H1 (cell line): Measurements from ENCODE around the gene MLYCD. TPM values are rescaled to one million over a fixed set of nuclear protein-coding genes. Genes with fewer than 3 reads are reported as not detected.

Experiments
- CTCF ChIA-PET: fragments of 300-600 bp; sonication (Branson Sonifier 250); formaldehyde crosslinking; loops from one replicate; lab custom pipeline; 2021; ENCODE audit not compliant: partially characterized antibody; lab: Charles Lee
- POLR2A ChIA-PET: fragments of 300-600 bp; sonication (Branson Sonifier 250); formaldehyde crosslinking; loops from one replicate; lab custom pipeline; 2021; ENCODE audit warnings: inconsistent platforms; ENCODE audit not compliant: partially characterized antibody; lab: Charles Lee
- DNase-seq, 2 experiments: peaks; one replicate each; pipeline versions ENCODE4 v3.0.0 to v3.0.0-alpha.2; 2010 to 2022; ENCODE audit warnings: low spot score in 2 of 2, low read depth in 1 of 2, mixed read lengths in 1 of 2
- FAIRE-seq: peaks from 2 replicates; lab custom pipeline; 2011; peaks lifted over from hg19 to GRCh38; lab: Jason Lieb, UNC
- H2AFZ ChIP-seq: 2 replicates; pipeline ENCODE4 v1.8.1; 2012; ENCODE audit warnings: low read length, inconsistent platforms
- H2AK5ac ChIP-seq: 2 replicates; pipeline ENCODE4 v1.6.1; 2013; ENCODE audit warnings: low read depth, low read length
- H2BK120ac ChIP-seq: replicated peaks from 2 replicates; pipeline ENCODE3; 2013; ENCODE audit warnings: low read depth, low read length, inconsistent platforms
- H2BK12ac ChIP-seq: 2 replicates; pipeline ENCODE4 v1.6.1; 2013; ENCODE audit warnings: low read depth, low read length
- H2BK15ac ChIP-seq: 2 replicates; pipeline ENCODE4 v1.6.1; 2013; ENCODE audit warnings: low read length
- H2BK20ac ChIP-seq: 2 replicates; pipeline ENCODE4 v1.6.1; 2013; ENCODE audit warnings: low read length
- H2BK5ac ChIP-seq: 2 replicates; pipeline ENCODE4 v1.6.1; 2013; ENCODE audit warnings: low read depth, low read length
- H3K14ac ChIP-seq: 2 replicates; pipeline ENCODE4 v1.6.1; 2013; ENCODE audit warnings: inconsistent platforms; ENCODE audit not compliant: insufficient read length
- H3K18ac ChIP-seq: 2 replicates; pipeline ENCODE4 v1.6.1; 2013; ENCODE audit warnings: low read length; ENCODE audit errors: extremely low read depth
- H3K23ac ChIP-seq: 2 replicates; pipeline ENCODE4 v1.6.1; 2013; ENCODE audit warnings: inconsistent platforms; ENCODE audit not compliant: insufficient read length
- H3K23me2 ChIP-seq: 2 replicates; pipeline ENCODE4 v1.6.1; 2013; ENCODE audit warnings: low read depth, low read length
- H3K27ac ChIP-seq: 2 replicates; pipeline ENCODE4 v1.6.1; 2011; ENCODE audit warnings: low read depth, low read length, inconsistent platforms
- H3K27me3 ChIP-seq, 4 experiments: replicated peaks in 1 of 4; 1 replicate in 1 of 4; 2 replicates in 3 of 4; pipeline versions ENCODE4 v1.6.1 to v1.8.1; 2011 to 2013; ENCODE audit warnings: low read length in 3 of 4, mild to moderate bottlenecking in 3 of 4, inconsistent platforms in 2 of 4, mixed read lengths in 2 of 4, moderate library complexity in 1 of 4; ENCODE audit not compliant: control insufficient read depth in 3 of 4, insufficient read depth in 3 of 4; ENCODE audit errors: extremely low read depth in 1 of 4
- H3K36me3 ChIP-seq, 4 experiments: 2 replicates each; pipeline versions ENCODE4 v1.6.1 to v1.8.1; 2011 to 2013; ENCODE audit warnings: mild to moderate bottlenecking in 4 of 4, low read length in 3 of 4, moderate library complexity in 2 of 4, control low read depth in 1 of 4, inconsistent platforms in 1 of 4; ENCODE audit not compliant: insufficient read depth in 4 of 4, control insufficient read depth in 2 of 4
- H3K4ac ChIP-seq: replicated peaks from 2 replicates; pipeline ENCODE3; 2013; ENCODE audit warnings: low read length, low read depth, mixed read lengths, inconsistent platforms; ENCODE audit not compliant: insufficient read length
- H3K4me1 ChIP-seq, 4 experiments: replicated peaks in 1 of 4; 1 replicate in 1 of 4; 2 replicates in 3 of 4; pipeline versions ENCODE4 v1.6.1 to v1.8.1; 2011 to 2013; ENCODE audit warnings: low read length in 3 of 4, inconsistent platforms in 2 of 4, mixed read lengths in 1 of 4; ENCODE audit not compliant: insufficient read depth in 4 of 4, control insufficient read depth in 3 of 4
- H3K4me2 ChIP-seq, 2 experiments: 2 replicates each; pipeline versions ENCODE4 v1.6.1 to v1.8.1; 2011 to 2013; ENCODE audit warnings: low read depth in 2 of 2, low read length in 2 of 2, control low read depth in 1 of 2, inconsistent platforms in 1 of 2, mild to moderate bottlenecking in 1 of 2; ENCODE audit not compliant: insufficient read depth in 1 of 2
- H3K4me3 ChIP-seq, 4 experiments: fragments of 200-600, 300-600 bp in 1 of 4; sonication (generic), shearing (Covaris generic), sonication (Bioruptor Twin) in 1 of 4; 2 replicates each; pipeline versions ENCODE4 v1.5.1 to v1.8.1; 2011 to 2016; ENCODE audit warnings: low read length in 4 of 4, low read depth in 3 of 4, control low read depth in 2 of 4, inconsistent platforms in 2 of 4, mild to moderate bottlenecking in 2 of 4, mixed read lengths in 1 of 4, moderate library complexity in 1 of 4; ENCODE audit not compliant: insufficient read depth in 2 of 4; ENCODE audit errors: extremely low read depth in 1 of 4
- H3K56ac ChIP-seq: replicated peaks from 2 replicates; pipeline ENCODE3; 2013; ENCODE audit warnings: low read depth, mild to moderate bottlenecking, mixed read lengths, low read length, inconsistent platforms; ENCODE audit not compliant: insufficient read length
- H3K79me1 ChIP-seq: 2 replicates; pipeline ENCODE4 v1.6.1; 2013; ENCODE audit warnings: low read depth, low read length, control low read depth
- H3K79me2 ChIP-seq, 2 experiments: 2 replicates each; pipeline versions ENCODE4 v1.6.1 to v1.8.1; 2012 to 2013; ENCODE audit warnings: low read length in 2 of 2, mild to moderate bottlenecking in 2 of 2, inconsistent platforms in 1 of 2; ENCODE audit not compliant: insufficient read depth in 2 of 2, control insufficient read depth in 1 of 2
- H3K9ac ChIP-seq, 4 experiments: replicated peaks in 1 of 4; 1 replicate in 1 of 4; 2 replicates in 3 of 4; pipeline versions ENCODE4 v1.6.1 to v1.8.1; 2011 to 2013; ENCODE audit warnings: low read depth in 3 of 4, low read length in 3 of 4, control low read depth in 2 of 4, mild to moderate bottlenecking in 2 of 4, moderate library complexity in 2 of 4, inconsistent platforms in 1 of 4; ENCODE audit errors: extremely low read depth in 1 of 4
- H3K9me3 ChIP-seq, 2 experiments: 2 replicates each; pipeline versions ENCODE4 v1.6.1 to v1.8.1; 2012 to 2013; ENCODE audit warnings: mild to moderate bottlenecking in 2 of 2, moderate library complexity in 2 of 2, control low read depth in 1 of 2, inconsistent platforms in 1 of 2, low read depth in 1 of 2, low read length in 1 of 2, mixed read lengths in 1 of 2; ENCODE audit not compliant: insufficient read depth in 2 of 2
- H4K20me1 ChIP-seq, 2 experiments: replicated peaks in 1 of 2; 2 replicates each; pipeline versions ENCODE3 to v1.8.1; 2011 to 2013; ENCODE audit warnings: inconsistent platforms in 2 of 2, low read length in 2 of 2, mild to moderate bottlenecking in 1 of 2; ENCODE audit not compliant: insufficient read depth in 2 of 2, control insufficient read depth in 1 of 2
- H4K5ac ChIP-seq: 2 replicates; pipeline ENCODE4 v1.6.1; 2013; ENCODE audit warnings: low read length, low read depth, mixed read lengths, inconsistent platforms; ENCODE audit not compliant: insufficient read length
- H4K8ac ChIP-seq: 2 replicates; pipeline ENCODE4 v1.8.0; 2013; ENCODE audit warnings: mild to moderate bottlenecking, moderate library complexity, low read length, inconsistent platforms; ENCODE audit not compliant: insufficient read depth; ENCODE audit errors: extremely low read depth
- H4K91ac ChIP-seq: replicated peaks from 2 replicates; pipeline ENCODE3; 2013; ENCODE audit warnings: low read length, mixed read lengths, inconsistent platforms; ENCODE audit not compliant: insufficient read length
- BCL11A ChIP-seq, 2 experiments: IDR thresholded peaks; one replicate each; pipeline ENCODE4 v1.6.1; 2011; ENCODE audit warnings: low read depth in 2 of 2, low read length in 2 of 2, mild to moderate bottlenecking in 2 of 2
- CHD2 ChIP-seq: IDR thresholded peaks from 2 replicates; pipeline ENCODE4 v1.6.1; 2012; ENCODE audit warnings: low read length, improper control_type of control experiment
- CREB1 ChIP-seq: IDR thresholded peaks from 2 replicates; pipeline ENCODE4 v1.6.1; 2012; ENCODE audit warnings: inconsistent platforms
- CTBP2 ChIP-seq: IDR thresholded peaks from 2 replicates; pipeline ENCODE4 v1.7.0; 2011; ENCODE audit warnings: borderline replicate concordance, mild to moderate bottlenecking, moderate library complexity, mixed read lengths, low read length; ENCODE audit not compliant: insufficient read depth, insufficient read length
- KDM5A ChIP-seq: fragments of 200-600 bp; IDR thresholded peaks from 2 replicates; pipeline ENCODE4 v1.7.1; 2012; ENCODE audit warnings: mild to moderate bottlenecking, low read length, inconsistent platforms, mixed read lengths
- RAD21 ChIP-seq, 2 experiments: IDR thresholded peaks in 1 of 2; conservative IDR thresholded peaks in 1 of 2; 2 replicates each; pipeline ENCODE4 v1.6.1; 2011; ENCODE audit warnings: low read depth in 2 of 2, low read length in 2 of 2, improper control_type of control experiment in 1 of 2, inconsistent platforms in 1 of 2, mild to moderate bottlenecking in 1 of 2, moderate library complexity in 1 of 2
- TAF1 ChIP-seq: IDR thresholded peaks from 2 replicates; pipeline ENCODE4 v1.6.1; 2011; ENCODE audit warnings: mild to moderate bottlenecking, low read depth, low read length
- USF2 ChIP-seq: IDR thresholded peaks from 2 replicates; pipeline ENCODE4 v1.6.1; 2011; ENCODE audit warnings: low read length, improper control_type of control experiment
- WGBS, 2 experiments: shearing (Covaris generic) in 1 of 2; methylation state at CpG; one replicate each; pipeline versions ENCODE4 v1.1.6 to v1.1.7; 2013 to 2015; ENCODE audit warnings: low lambda C conversion rate in 2 of 2, mixed read lengths in 2 of 2, inconsistent platforms in 1 of 2, low coverage in 1 of 2, missing lambda C conversion rate in 1 of 2; ENCODE audit not compliant: insufficient replicate concordance in 2 of 2, insufficient coverage in 1 of 2, insufficient read length in 1 of 2; ENCODE audit errors: extremely low coverage in 1 of 2, missing lambda C conversion rate in 1 of 2; 5-methylcytosine and 5-hydroxymethylcytosine counted together
- polyA plus RNA-seq, 7 experiments: library from polyadenylated mRNA; depleted of rRNA in 3 of 7; stranded (reverse) in 5 of 7; unstranded in 2 of 7; fragments of >200 nt in 5 of 7; fragments of 200-250 nt in 2 of 7; gene quantifications; 1 replicate in 5 of 7; 2 replicates in 1 of 7; 4 replicates in 1 of 7; pipeline versions ENCODE4 v1.2.1 to v1.2.3, GENCODE V29; 2011 to 2013; ENCODE audit warnings: missing spikeins in 2 of 7, mixed read lengths in 2 of 7
- total RNA-seq: library from RNA; stranded (reverse); fragmentation: NEBNext Ultra II Directional; extraction: Animal tissue kit (Norgen Biotek cat#: 25700); gene quantifications from 2 replicates; pipeline ENCODE4 v1.2.1, GENCODE V29; 2021

Gene MLYCD
- total and polyA plus RNA-seq, 2 of the 8 experiments (the other 6 are each of a cell fraction or from before 2014, with no cell fraction given), result 3.7 to 7.0 TPM

GRCh38 chr16:83854420-83854819, 44.5 kb upstream of the MLYCD start:
- Histone ChIP-seq H2BK20ac (no peak overlapping the region), H2AK5ac (no peak overlapping the region), H3K79me1 (no peaks in the 10 kb centered on the region), H3K23me2 (no peaks in the 10 kb centered on the region), H3K56ac (no peak overlapping the region), H3K4me3 (no peak overlapping the region), H3K23ac (no peak overlapping the region), H2AFZ (no peak overlapping the region), H4K8ac (no peak overlapping the region), H3K4me1 (peaks cover under 1 to 11% (median 6%) of the 10 kb centered on the region in 4 experiments; a peak in 6 of 7 replicates), H3K36me3 (no peaks in the 10 kb centered on the region), H4K91ac (no peak overlapping the region), H3K9me3 (no peaks in the 10 kb centered on the region), H3K18ac (0 out of 2 replicates have a peak overlapping the region, but pooled peaks have one; percentile 6), H3K4me2 (no peak overlapping the region; a peak in 1 of 4 replicates), H4K20me1 (no peaks in the 10 kb centered on the region), H2BK12ac (peak overlapping the region; percentile 62; the same call in 1 of the 2 replicates), H3K9ac (no peak overlapping the region), H2BK120ac (no peak overlapping the region), H3K4ac (no peak overlapping the region), H3K14ac (no peak overlapping the region), H3K79me2 (no peaks in the 10 kb centered on the region), H2BK5ac (no peak overlapping the region), H3K27ac (no peak overlapping the region), H2BK15ac (0 out of 2 replicates have a peak overlapping the region, but pooled peaks have one; percentile 75), H3K27me3 (no peaks in the 10 kb centered on the region), H4K5ac (no peak overlapping the region)
- POLR2A ChIA-PET, result interaction anchor here (0.7 to 0.8 kb wide), 2 partner anchors 11 to 16 kb away, joined by 3 read pairs; no protein-coding TSS in a partner anchor
- FAIRE-seq (no peak), DNase-seq (no peak)
- CTCF ChIA-PET, result interaction anchor here (0.8 to 1.1 kb wide), 3 partner anchors 29 to 100 kb away, joined by 3 read pairs; no protein-coding TSS in a partner anchor
- 94% methylated on average over 9 of the region's 9 CpGs; no CpG with 5 or more reads in 1 of the 2 experiments for WGBS, 2 experiments
- no peak for TF ChIP-seq CTBP2
- TF ChIP-seq RAD21 (IDR thresholded peaks at IDR 0.05 in 1 of 2, conservative IDR thresholded peaks at IDR 0.05 in 1 of 2; ENCODE audit: low read depth in 2 of 2, low read length in 2 of 2), result no peak
- no peak for TF ChIP-seq CREB1
- TF ChIP-seq KDM5A, result no peak
- no peak for TF ChIP-seq CHD2
- no peak for TF ChIP-seq TAF1
- no peak for TF ChIP-seq BCL11A (IDR thresholded peaks at IDR 0.05; ENCODE audit: low read depth in 2 of 2, low read length in 2 of 2)
- no peak for TF ChIP-seq USF2
